H1 (cell line): ENCODE data around the gene RETSAT. TPM values are rescaled to one million over a fixed set of nuclear protein-coding genes. Genes with fewer than 3 reads are reported as not detected.
A peak's percentile ranks its signal among the peaks of the same experiment; 100 is the strongest.

Experiments used
- CTCF ChIA-PET: fragments of 300-600 bp; sonication (Branson Sonifier 250); formaldehyde crosslinking; loops from one replicate; lab custom pipeline; 2021; ENCODE audit not compliant: partially characterized antibody; lab: Charles Lee
- POLR2A ChIA-PET: fragments of 300-600 bp; sonication (Branson Sonifier 250); formaldehyde crosslinking; loops from one replicate; lab custom pipeline; 2021; ENCODE audit warnings: inconsistent platforms; ENCODE audit not compliant: partially characterized antibody; lab: Charles Lee
- DNase-seq, 2 experiments: peaks; one replicate each; pipeline versions ENCODE4 v3.0.0 to v3.0.0-alpha.2; 2010 to 2022; ENCODE audit warnings: low spot score in 2 of 2, low read depth in 1 of 2, mixed read lengths in 1 of 2
- FAIRE-seq: peaks from 2 replicates; lab custom pipeline; 2011; peaks lifted over from hg19 to GRCh38; lab: Jason Lieb, UNC
- H2AFZ ChIP-seq: 2 replicates; pipeline ENCODE4 v1.8.1; 2012; ENCODE audit warnings: low read length, inconsistent platforms
- H2AK5ac ChIP-seq: 2 replicates; pipeline ENCODE4 v1.6.1; 2013; ENCODE audit warnings: low read depth, low read length
- H2BK120ac ChIP-seq: replicated peaks from 2 replicates; pipeline ENCODE3; 2013; ENCODE audit warnings: low read depth, low read length, inconsistent platforms
- H2BK12ac ChIP-seq: 2 replicates; pipeline ENCODE4 v1.6.1; 2013; ENCODE audit warnings: low read depth, low read length
- H2BK15ac ChIP-seq: 2 replicates; pipeline ENCODE4 v1.6.1; 2013; ENCODE audit warnings: low read length
- H2BK20ac ChIP-seq: 2 replicates; pipeline ENCODE4 v1.6.1; 2013; ENCODE audit warnings: low read length
- H2BK5ac ChIP-seq: 2 replicates; pipeline ENCODE4 v1.6.1; 2013; ENCODE audit warnings: low read depth, low read length
- H3K14ac ChIP-seq: 2 replicates; pipeline ENCODE4 v1.6.1; 2013; ENCODE audit warnings: inconsistent platforms; ENCODE audit not compliant: insufficient read length
- H3K18ac ChIP-seq: 2 replicates; pipeline ENCODE4 v1.6.1; 2013; ENCODE audit warnings: low read length; ENCODE audit errors: extremely low read depth
- H3K23ac ChIP-seq: 2 replicates; pipeline ENCODE4 v1.6.1; 2013; ENCODE audit warnings: inconsistent platforms; ENCODE audit not compliant: insufficient read length
- H3K23me2 ChIP-seq: 2 replicates; pipeline ENCODE4 v1.6.1; 2013; ENCODE audit warnings: low read depth, low read length
- H3K27ac ChIP-seq: 2 replicates; pipeline ENCODE4 v1.6.1; 2011; ENCODE audit warnings: low read depth, low read length, inconsistent platforms
- H3K27me3 ChIP-seq, 4 experiments: replicated peaks in 1 of 4; 1 replicate in 1 of 4; 2 replicates in 3 of 4; pipeline versions ENCODE4 v1.6.1 to v1.8.1; 2011 to 2013; ENCODE audit warnings: low read length in 3 of 4, mild to moderate bottlenecking in 3 of 4, inconsistent platforms in 2 of 4, mixed read lengths in 2 of 4, moderate library complexity in 1 of 4; ENCODE audit not compliant: control insufficient read depth in 3 of 4, insufficient read depth in 3 of 4; ENCODE audit errors: extremely low read depth in 1 of 4
- H3K36me3 ChIP-seq, 4 experiments: 2 replicates each; pipeline versions ENCODE4 v1.6.1 to v1.8.1; 2011 to 2013; ENCODE audit warnings: mild to moderate bottlenecking in 4 of 4, low read length in 3 of 4, moderate library complexity in 2 of 4, control low read depth in 1 of 4, inconsistent platforms in 1 of 4; ENCODE audit not compliant: insufficient read depth in 4 of 4, control insufficient read depth in 2 of 4
- H3K4ac ChIP-seq: replicated peaks from 2 replicates; pipeline ENCODE3; 2013; ENCODE audit warnings: low read length, low read depth, mixed read lengths, inconsistent platforms; ENCODE audit not compliant: insufficient read length
- H3K4me1 ChIP-seq, 4 experiments: replicated peaks in 1 of 4; 1 replicate in 1 of 4; 2 replicates in 3 of 4; pipeline versions ENCODE4 v1.6.1 to v1.8.1; 2011 to 2013; ENCODE audit warnings: low read length in 3 of 4, inconsistent platforms in 2 of 4, mixed read lengths in 1 of 4; ENCODE audit not compliant: insufficient read depth in 4 of 4, control insufficient read depth in 3 of 4
- H3K4me2 ChIP-seq, 2 experiments: 2 replicates each; pipeline versions ENCODE4 v1.6.1 to v1.8.1; 2011 to 2013; ENCODE audit warnings: low read depth in 2 of 2, low read length in 2 of 2, control low read depth in 1 of 2, inconsistent platforms in 1 of 2, mild to moderate bottlenecking in 1 of 2; ENCODE audit not compliant: insufficient read depth in 1 of 2
- H3K4me3 ChIP-seq, 4 experiments: fragments of 200-600, 300-600 bp in 1 of 4; sonication (generic), shearing (Covaris generic), sonication (Bioruptor Twin) in 1 of 4; 2 replicates each; pipeline versions ENCODE4 v1.5.1 to v1.8.1; 2011 to 2016; ENCODE audit warnings: low read length in 4 of 4, low read depth in 3 of 4, control low read depth in 2 of 4, inconsistent platforms in 2 of 4, mild to moderate bottlenecking in 2 of 4, mixed read lengths in 1 of 4, moderate library complexity in 1 of 4; ENCODE audit not compliant: insufficient read depth in 2 of 4; ENCODE audit errors: extremely low read depth in 1 of 4
- H3K56ac ChIP-seq: replicated peaks from 2 replicates; pipeline ENCODE3; 2013; ENCODE audit warnings: low read depth, mild to moderate bottlenecking, mixed read lengths, low read length, inconsistent platforms; ENCODE audit not compliant: insufficient read length
- H3K79me1 ChIP-seq: 2 replicates; pipeline ENCODE4 v1.6.1; 2013; ENCODE audit warnings: low read depth, low read length, control low read depth
- H3K79me2 ChIP-seq, 2 experiments: 2 replicates each; pipeline versions ENCODE4 v1.6.1 to v1.8.1; 2012 to 2013; ENCODE audit warnings: low read length in 2 of 2, mild to moderate bottlenecking in 2 of 2, inconsistent platforms in 1 of 2; ENCODE audit not compliant: insufficient read depth in 2 of 2, control insufficient read depth in 1 of 2
- H3K9ac ChIP-seq, 4 experiments: replicated peaks in 1 of 4; 1 replicate in 1 of 4; 2 replicates in 3 of 4; pipeline versions ENCODE4 v1.6.1 to v1.8.1; 2011 to 2013; ENCODE audit warnings: low read depth in 3 of 4, low read length in 3 of 4, control low read depth in 2 of 4, mild to moderate bottlenecking in 2 of 4, moderate library complexity in 2 of 4, inconsistent platforms in 1 of 4; ENCODE audit errors: extremely low read depth in 1 of 4
- H3K9me3 ChIP-seq, 2 experiments: 2 replicates each; pipeline versions ENCODE4 v1.6.1 to v1.8.1; 2012 to 2013; ENCODE audit warnings: mild to moderate bottlenecking in 2 of 2, moderate library complexity in 2 of 2, control low read depth in 1 of 2, inconsistent platforms in 1 of 2, low read depth in 1 of 2, low read length in 1 of 2, mixed read lengths in 1 of 2; ENCODE audit not compliant: insufficient read depth in 2 of 2
- H4K20me1 ChIP-seq, 2 experiments: replicated peaks in 1 of 2; 2 replicates each; pipeline versions ENCODE3 to v1.8.1; 2011 to 2013; ENCODE audit warnings: inconsistent platforms in 2 of 2, low read length in 2 of 2, mild to moderate bottlenecking in 1 of 2; ENCODE audit not compliant: insufficient read depth in 2 of 2, control insufficient read depth in 1 of 2
- H4K5ac ChIP-seq: 2 replicates; pipeline ENCODE4 v1.6.1; 2013; ENCODE audit warnings: low read length, low read depth, mixed read lengths, inconsistent platforms; ENCODE audit not compliant: insufficient read length
- H4K8ac ChIP-seq: 2 replicates; pipeline ENCODE4 v1.8.0; 2013; ENCODE audit warnings: mild to moderate bottlenecking, moderate library complexity, low read length, inconsistent platforms; ENCODE audit not compliant: insufficient read depth; ENCODE audit errors: extremely low read depth
- H4K91ac ChIP-seq: replicated peaks from 2 replicates; pipeline ENCODE3; 2013; ENCODE audit warnings: low read length, mixed read lengths, inconsistent platforms; ENCODE audit not compliant: insufficient read length
- BCL11A ChIP-seq, 2 experiments: IDR thresholded peaks; one replicate each; pipeline ENCODE4 v1.6.1; 2011; ENCODE audit warnings: low read depth in 2 of 2, low read length in 2 of 2, mild to moderate bottlenecking in 2 of 2
- POLR2AphosphoS5 ChIP-seq: IDR thresholded peaks from 2 replicates; pipeline ENCODE4 v1.6.1; 2011; ENCODE audit warnings: low read depth, low read length
- WGBS, 2 experiments: shearing (Covaris generic) in 1 of 2; methylation state at CpG; one replicate each; pipeline versions ENCODE4 v1.1.6 to v1.1.7; 2013 to 2015; ENCODE audit warnings: low lambda C conversion rate in 2 of 2, mixed read lengths in 2 of 2, inconsistent platforms in 1 of 2, low coverage in 1 of 2, missing lambda C conversion rate in 1 of 2; ENCODE audit not compliant: insufficient replicate concordance in 2 of 2, insufficient coverage in 1 of 2, insufficient read length in 1 of 2; ENCODE audit errors: extremely low coverage in 1 of 2, missing lambda C conversion rate in 1 of 2; 5-methylcytosine and 5-hydroxymethylcytosine counted together
- polyA plus RNA-seq, 7 experiments: library from polyadenylated mRNA; depleted of rRNA in 3 of 7; stranded (reverse) in 5 of 7; unstranded in 2 of 7; fragments of >200 nt in 5 of 7; fragments of 200-250 nt in 2 of 7; gene quantifications; 1 replicate in 5 of 7; 2 replicates in 1 of 7; 4 replicates in 1 of 7; pipeline versions ENCODE4 v1.2.1 to v1.2.3, GENCODE V29; 2011 to 2013; ENCODE audit warnings: missing spikeins in 2 of 7, mixed read lengths in 2 of 7
- total RNA-seq: library from RNA; stranded (reverse); fragmentation: NEBNext Ultra II Directional; extraction: Animal tissue kit (Norgen Biotek cat#: 25700); gene quantifications from 2 replicates; pipeline ENCODE4 v1.2.1, GENCODE V29; 2021

RETSAT gene
- total and polyA plus RNA-seq, 2 of the 8 experiments (the other 6 are each of a cell fraction or from before 2014, with no cell fraction given) = 15.8 to 16.7 TPM

GRCh38 chr2:85308896-85309555, 45.3 kb downstream of the RETSAT start:
- Histone ChIP-seq H3K14ac (no peak overlapping the region), H3K79me2 (no peaks in the 10 kb centered on the region), H3K36me3 (peaks cover 18 to 59% (median 36%) of the 10 kb centered on the region in 4 experiments), H2BK120ac (no peak overlapping the region), H4K8ac (no peak overlapping the region), H2BK20ac (no peak overlapping the region), H3K4me3 (no peak overlapping the region), H2AK5ac (no peak overlapping the region), H3K79me1 (peaks cover 3% of the 10 kb centered on the region; the same call in 1 of the 2 replicates), H3K4me1 (peaks cover 0 to 8% (median 2%) of the 10 kb centered on the region in 4 experiments; a peak in 5 of 7 replicates), H2BK5ac (peak overlapping the region; percentile 28; the same call in 1 of the 2 replicates), H3K27ac (no peak overlapping the region), H3K27me3 (no peaks in the 10 kb centered on the region), H4K20me1 (peaks cover 1 to 4% of the 10 kb centered on the region in 2 experiments), H3K23ac (no peak overlapping the region), H3K4ac (no peak overlapping the region), H4K91ac (peak overlapping the region; percentile 5), H4K5ac (no peak overlapping the region), H3K9me3 (no peaks in the 10 kb centered on the region), H3K18ac (no peak overlapping the region), H3K23me2 (no peaks in the 10 kb centered on the region), H3K56ac (no peak overlapping the region), H2AFZ (no peak overlapping the region), H3K9ac (no peak overlapping the region), H2BK15ac (no peak overlapping the region), H2BK12ac (no peak overlapping the region), H3K4me2 (no peak overlapping the region)
- ChIA-PET CTCF (interaction anchor here (1.1 to 3.4 kb wide), 4 partner anchors 9 to 383 kb away, joined by 3 to 25 read pairs (median 10); no protein-coding TSS in a partner anchor), POLR2A (interaction anchor here (0.7 to 2.8 kb wide), 8 partner anchors 9 to 239 kb away, joined by 3 to 20 read pairs (median 7); partner anchors contain the start of genes MAT2A, TCF7L1 and TGOLN2)
- FAIRE-seq (no peak), DNase-seq (no peak)
- TF ChIP-seq POLR2AphosphoS5 (0 out of 2 replicates have a peak, but pooled peaks have one; percentile 3), BCL11A (IDR thresholded peaks at IDR 0.05; ENCODE audit: low read depth in 2 of 2, low read length in 2 of 2) (no peak)
- 89% methylated on average over 14 of the region's 15 CpGs; no CpG with 5 or more reads in 1 of the 2 experiments for WGBS, 2 experiments
